Sigmoid colon (tissue), 4 donors: ENCODE data around the gene CTAG1B.
"Not testable (repeated sequence)": the region's sequence is repeated elsewhere in the genome, so short reads cannot be mapped to it uniquely, and the experiment has no call there.

ENCODE experiments used
- EP300 ChIP-seq, 4 donors: sonication (generic); formaldehyde crosslinking; IDR thresholded peaks; one replicate each; pipeline ENCODE4 v1.6.1; 2017; ENCODE audit warnings: antibody characterized with exemption in 4 of 4
- POLR2A ChIP-seq, 2 donors: fragments of 450-650 bp; IDR thresholded peaks; one replicate each; pipeline ENCODE4 v1.6.1; 2016; ENCODE audit warnings: antibody characterized with exemption in 2 of 2, mild to moderate bottlenecking in 2 of 2, moderate library complexity in 2 of 2
- POLR2AphosphoS5 ChIP-seq, 4 donors: sonication (generic); formaldehyde crosslinking; IDR thresholded peaks; one replicate each; pipeline ENCODE4 v1.6.1; 2017; ENCODE audit warnings: antibody characterized with exemption in 4 of 4
- TF ChIP-seq, protein P1 (sequence below), 4 experiments: fragments of 450-650 bp in 3 of 4; fragments of 200-600 bp in 1 of 4; IDR thresholded peaks; one replicate each; pipeline ENCODE4 v1.5.1; 2016 to 2019; ENCODE audit warnings: antibody characterized with exemption in 4 of 4, mild to moderate bottlenecking in 3 of 4, moderate library complexity in 2 of 4

DNA sequence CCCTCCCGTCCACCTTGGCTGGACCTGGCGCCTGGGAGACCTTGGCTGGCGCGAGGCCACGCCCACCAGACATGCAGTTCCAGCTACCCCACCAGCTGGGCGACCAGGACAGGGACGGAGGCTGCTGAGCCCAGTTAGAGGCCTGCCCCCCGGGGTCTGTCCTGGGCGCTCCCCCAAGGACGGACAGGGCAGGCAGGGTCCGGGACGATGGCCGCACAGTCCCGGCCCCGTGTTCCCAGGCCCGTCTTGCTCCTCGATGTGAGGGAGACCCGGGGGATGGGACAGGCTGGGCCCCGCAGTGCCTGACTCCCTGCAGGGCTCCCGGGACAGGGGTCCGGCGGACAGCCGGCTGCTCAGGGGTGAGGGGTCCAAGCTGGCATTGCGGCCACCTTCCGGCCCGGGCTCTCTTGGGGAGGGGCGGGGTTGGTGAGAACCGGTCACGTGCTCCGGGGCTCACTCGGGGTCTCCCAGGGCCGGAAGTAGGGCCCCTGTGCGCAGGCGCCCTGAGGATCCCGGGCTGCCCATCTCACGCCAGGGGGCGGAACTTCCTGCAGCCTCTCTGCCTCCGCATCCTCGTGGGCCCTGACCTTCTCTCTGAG lies 34.4 kb downstream of the CTAG1B start, which contains the start of gene CTAG1A:
- TF ChIP-seq, protein P1, sequence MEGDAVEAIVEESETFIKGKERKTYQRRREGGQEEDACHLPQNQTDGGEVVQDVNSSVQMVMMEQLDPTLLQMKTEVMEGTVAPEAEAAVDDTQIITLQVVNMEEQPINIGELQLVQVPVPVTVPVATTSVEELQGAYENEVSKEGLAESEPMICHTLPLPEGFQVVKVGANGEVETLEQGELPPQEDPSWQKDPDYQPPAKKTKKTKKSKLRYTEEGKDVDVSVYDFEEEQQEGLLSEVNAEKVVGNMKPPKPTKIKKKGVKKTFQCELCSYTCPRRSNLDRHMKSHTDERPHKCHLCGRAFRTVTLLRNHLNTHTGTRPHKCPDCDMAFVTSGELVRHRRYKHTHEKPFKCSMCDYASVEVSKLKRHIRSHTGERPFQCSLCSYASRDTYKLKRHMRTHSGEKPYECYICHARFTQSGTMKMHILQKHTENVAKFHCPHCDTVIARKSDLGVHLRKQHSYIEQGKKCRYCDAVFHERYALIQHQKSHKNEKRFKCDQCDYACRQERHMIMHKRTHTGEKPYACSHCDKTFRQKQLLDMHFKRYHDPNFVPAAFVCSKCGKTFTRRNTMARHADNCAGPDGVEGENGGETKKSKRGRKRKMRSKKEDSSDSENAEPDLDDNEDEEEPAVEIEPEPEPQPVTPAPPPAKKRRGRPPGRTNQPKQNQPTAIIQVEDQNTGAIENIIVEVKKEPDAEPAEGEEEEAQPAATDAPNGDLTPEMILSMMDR (IDR thresholded peaks at IDR 0.05) = not testable (repeated sequence)
- not testable (repeated sequence) for TF ChIP-seq POLR2AphosphoS5, POLR2A, EP300 (IDR thresholded peaks at IDR 0.05)
